Keratinocyte (primary cell): ENCODE measurements around the gene COMT. TPM values are rescaled to one million over a fixed set of nuclear protein-coding genes. Genes with fewer than 3 reads are reported as not detected.

Source experiments
- DNase-seq: peaks from one replicate; pipeline ENCODE4 v3.0.0-alpha.2; 2011; ENCODE audit warnings: low read depth, missing footprints, low spot score
- FAIRE-seq: peaks from 2 replicates; lab custom pipeline; 2011; peaks lifted over from hg19 to GRCh38; lab: Jason Lieb, UNC
- H2AFZ ChIP-seq: 2 replicates; pipeline ENCODE4 v1.6.0; 2012; ENCODE audit warnings: low read length, control low read depth, inconsistent platforms; ENCODE audit not compliant: control insufficient read depth
- H3K27ac ChIP-seq: 2 replicates; pipeline ENCODE4 v1.5.1; 2011; ENCODE audit warnings: low read length; ENCODE audit not compliant: control insufficient read depth, insufficient read depth
- H3K27me3 ChIP-seq: 3 replicates; pipeline ENCODE4 v1.6.0; 2011; ENCODE audit warnings: low read length; ENCODE audit not compliant: control insufficient read depth, insufficient read depth; ENCODE audit errors: extremely low read depth
- H3K36me3 ChIP-seq, 2 experiments: 2 replicates in 1 of 2; 3 replicates in 1 of 2; pipeline ENCODE4 v1.5.1; 2011; ENCODE audit warnings: low read length in 2 of 2, mild to moderate bottlenecking in 1 of 2; ENCODE audit not compliant: control insufficient read depth in 2 of 2, insufficient read depth in 2 of 2; ENCODE audit errors: extremely low read depth in 1 of 2
- H3K4me1 ChIP-seq: 3 replicates; pipeline ENCODE4 v1.5.1; 2011; ENCODE audit warnings: low read length; ENCODE audit not compliant: control insufficient read depth, insufficient read depth; ENCODE audit errors: extremely low read depth
- H3K4me2 ChIP-seq: 3 replicates; pipeline ENCODE4 v1.6.0; 2011; ENCODE audit warnings: low read depth, low read length; ENCODE audit not compliant: control insufficient read depth, insufficient read depth; ENCODE audit errors: extremely low read depth
- H3K4me3 ChIP-seq, 3 experiments: fragments of 200-600 bp in 1 of 3; sonication (generic) in 1 of 3; 2 replicates in 2 of 3; 3 replicates in 1 of 3; pipeline ENCODE4 v1.5.1; 2011 to 2016; ENCODE audit warnings: low read length in 3 of 3, mild to moderate bottlenecking in 3 of 3, control low read depth in 2 of 3, inconsistent platforms in 1 of 3, low read depth in 1 of 3, mixed read lengths in 1 of 3, mixed run types in 1 of 3, moderate library complexity in 1 of 3; ENCODE audit not compliant: control insufficient read depth in 2 of 3, insufficient read depth in 2 of 3; ENCODE audit errors: extremely low read depth in 1 of 3
- H3K79me2 ChIP-seq: 2 replicates; pipeline ENCODE4 v1.6.0; 2012; ENCODE audit warnings: low read length; ENCODE audit not compliant: control insufficient read depth, insufficient read depth
- H3K9ac ChIP-seq: 3 replicates; pipeline ENCODE4 v1.6.0; 2011; ENCODE audit warnings: low read length; ENCODE audit not compliant: control insufficient read depth, insufficient read depth; ENCODE audit errors: extremely low read depth
- H3K9me1 ChIP-seq: 3 replicates; pipeline ENCODE4 v1.6.0; 2011; ENCODE audit warnings: low read length; ENCODE audit not compliant: control insufficient read depth, insufficient read depth; ENCODE audit errors: extremely low read depth
- H3K9me3 ChIP-seq: 2 replicates; pipeline ENCODE4 v1.5.1; 2012; ENCODE audit warnings: low read depth, low read length; ENCODE audit not compliant: control insufficient read depth
- H4K20me1 ChIP-seq: 3 replicates; pipeline ENCODE4 v1.6.0; 2011; ENCODE audit warnings: low read length; ENCODE audit not compliant: control insufficient read depth, insufficient read depth; ENCODE audit errors: extremely low read depth
- EZH2 ChIP-seq: IDR thresholded peaks from one replicate; pipeline ENCODE4 v1.6.1; 2012; ENCODE audit warnings: inconsistent platforms, mild to moderate bottlenecking, low read length, moderate library complexity
- dilution Hi-C: fragments of 300-500 bp; cut with MboI; formaldehyde crosslinking; loops from one replicate; pipeline ENCODE4 v1.7.0; 2020; ENCODE audit warnings: low sequenced_read_pairs; ENCODE audit not compliant: extremely low pct_ligation_motif_present
- polyA plus RNA-seq, 5 experiments: library from polyadenylated mRNA; depleted of rRNA in 3 of 5; stranded (reverse) in 3 of 5; stranded (forward) in 1 of 5; unstranded in 1 of 5; fragments of >200 nt; gene quantifications; 1 replicate in 1 of 5; 2 replicates in 3 of 5; 3 replicates in 1 of 5; pipeline versions ENCODE4 v1.2.1 to v1.2.3, GENCODE V29; 2011 to 2012; ENCODE audit warnings: missing spikeins in 2 of 5, low read depth in 1 of 5, low replicate concordance in 1 of 5
- TF ChIP-seq, protein P1 (sequence below), 3 experiments: IDR thresholded peaks in 1 of 3; conservative IDR thresholded peaks in 1 of 3; optimal IDR thresholded peaks in 1 of 3; 2 replicates in 2 of 3; 3 replicates in 1 of 3; pipeline versions ENCODE3 to v1.5.1; 2011; ENCODE audit warnings: low read length in 3 of 3, mild to moderate bottlenecking in 3 of 3, moderate library complexity in 2 of 3, control low read depth in 1 of 3, inconsistent platforms in 1 of 3; ENCODE audit not compliant: insufficient read depth in 2 of 3; ENCODE audit errors: extremely low read depth in 1 of 3

Gene COMT
- polyA plus RNA-seq, 1 donor (not counting 4 experiments of a cell fraction or from before 2014, with no cell fraction given), result 139 TPM

DNA sequence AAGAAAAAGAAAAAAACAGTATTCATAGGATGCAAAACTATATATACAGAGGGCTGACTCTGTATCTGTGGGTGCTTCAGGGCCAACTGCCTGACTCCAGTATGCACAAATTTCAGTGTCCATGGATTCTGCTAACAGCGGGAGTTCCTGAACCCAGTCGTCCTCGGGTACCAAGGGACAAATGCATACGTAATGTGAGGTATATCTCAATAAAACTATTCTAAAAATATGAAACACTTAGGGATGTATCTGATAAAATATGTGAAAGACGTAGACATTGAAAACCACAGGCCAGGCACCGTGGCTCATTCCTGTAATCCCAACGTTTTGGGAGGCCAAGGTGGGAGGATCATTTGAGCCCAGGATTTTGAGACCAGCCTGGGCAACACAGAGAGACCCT lies 13.9 kb upstream of the COMT start:
- Histone ChIP-seq H3K4me1 (no peaks in the 10 kb centered on the region), H2AFZ (no peak overlapping the region), H4K20me1 (no peaks in the 10 kb centered on the region), H3K9me1 (no peaks in the 10 kb centered on the region), H3K4me3 (no peak overlapping the region), H3K36me3 (peaks cover 2 to 3% of the 10 kb centered on the region in 2 experiments), H3K27ac (no peak overlapping the region), H3K9ac (no peak overlapping the region), H3K4me2 (no peak overlapping the region), H3K27me3 (no peaks in the 10 kb centered on the region), H3K79me2 (no peaks in the 10 kb centered on the region), H3K9me3 (no peaks in the 10 kb centered on the region)
- DNase-seq (no peak), FAIRE-seq (no peak)
- dilution Hi-C loops, result no loop called here
- TF ChIP-seq, protein P1, sequence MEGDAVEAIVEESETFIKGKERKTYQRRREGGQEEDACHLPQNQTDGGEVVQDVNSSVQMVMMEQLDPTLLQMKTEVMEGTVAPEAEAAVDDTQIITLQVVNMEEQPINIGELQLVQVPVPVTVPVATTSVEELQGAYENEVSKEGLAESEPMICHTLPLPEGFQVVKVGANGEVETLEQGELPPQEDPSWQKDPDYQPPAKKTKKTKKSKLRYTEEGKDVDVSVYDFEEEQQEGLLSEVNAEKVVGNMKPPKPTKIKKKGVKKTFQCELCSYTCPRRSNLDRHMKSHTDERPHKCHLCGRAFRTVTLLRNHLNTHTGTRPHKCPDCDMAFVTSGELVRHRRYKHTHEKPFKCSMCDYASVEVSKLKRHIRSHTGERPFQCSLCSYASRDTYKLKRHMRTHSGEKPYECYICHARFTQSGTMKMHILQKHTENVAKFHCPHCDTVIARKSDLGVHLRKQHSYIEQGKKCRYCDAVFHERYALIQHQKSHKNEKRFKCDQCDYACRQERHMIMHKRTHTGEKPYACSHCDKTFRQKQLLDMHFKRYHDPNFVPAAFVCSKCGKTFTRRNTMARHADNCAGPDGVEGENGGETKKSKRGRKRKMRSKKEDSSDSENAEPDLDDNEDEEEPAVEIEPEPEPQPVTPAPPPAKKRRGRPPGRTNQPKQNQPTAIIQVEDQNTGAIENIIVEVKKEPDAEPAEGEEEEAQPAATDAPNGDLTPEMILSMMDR (optimal IDR thresholded peaks at IDR 0.05 in 1 of 3, IDR thresholded peaks at IDR 0.05 in 1 of 3, conservative IDR thresholded peaks at IDR 0.05 in 1 of 3; ENCODE audit: extremely low read depth in 1 of 3, insufficient read depth in 2 of 3, low read length in 3 of 3), result no peak
- TF ChIP-seq EZH2, result no peak

DNA sequence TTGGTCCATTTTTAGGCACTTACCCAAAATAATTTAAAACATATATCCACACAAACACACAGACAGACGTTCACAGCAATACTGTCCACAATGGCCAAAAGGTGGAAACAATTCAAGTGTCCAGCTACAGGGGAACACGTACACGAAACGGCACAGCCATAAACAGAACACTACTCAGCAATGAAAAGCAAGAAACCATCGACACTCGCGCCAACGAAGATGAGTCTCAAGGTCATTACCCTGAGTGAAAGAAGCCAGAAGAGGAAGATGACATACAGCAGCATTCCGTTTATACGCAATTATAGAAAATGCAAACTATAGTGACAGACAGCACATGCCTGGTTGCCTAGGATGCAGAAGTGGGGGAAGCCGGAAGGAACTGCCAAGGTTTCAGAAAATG lies 13.4 kb upstream of the COMT start:
- Histone ChIP-seq H3K9ac (no peak overlapping the region), H3K36me3 (peaks cover 2 to 3% of the 10 kb centered on the region in 2 experiments), H2AFZ (no peak overlapping the region), H3K27me3 (no peaks in the 10 kb centered on the region), H3K9me1 (no peaks in the 10 kb centered on the region), H4K20me1 (no peaks in the 10 kb centered on the region), H3K4me3 (no peak overlapping the region), H3K4me1 (no peaks in the 10 kb centered on the region), H3K9me3 (no peaks in the 10 kb centered on the region), H3K4me2 (no peak overlapping the region), H3K27ac (no peak overlapping the region), H3K79me2 (no peaks in the 10 kb centered on the region)
- dilution Hi-C loops, result no loop called here
- no peak for TF ChIP-seq EZH2
- TF ChIP-seq, protein P1 (optimal IDR thresholded peaks at IDR 0.05 in 1 of 3, IDR thresholded peaks at IDR 0.05 in 1 of 3, conservative IDR thresholded peaks at IDR 0.05 in 1 of 3; ENCODE audit: extremely low read depth in 1 of 3, insufficient read depth in 2 of 3, low read length in 3 of 3), result no peak
- no peak for DNase-seq
- no peak for FAIRE-seq
